HG03432 (cell line): Measurements from ENCODE around the gene JARID2.
A peak's percentile ranks its signal among the peaks of the same experiment; 100 is the strongest.
"Not testable (repeated sequence)": the region's sequence is repeated elsewhere in the genome, so short reads cannot be mapped to it uniquely, and the experiment has no call there.

Source experiments
- ATAC-seq: cut with Tn5 transposase; IDR thresholded peaks from one replicate; pipeline ENCODE4 v1.9.1; 2021; ENCODE audit warnings: mild to moderate bottlenecking, moderate library complexity; ENCODE audit not compliant: unreplicated experiment

Gene JARID2

GRCh38 chr6:15411766-15412165 is 165.9 kb downstream of the JARID2 start:
- ATAC-seq: no peak

GRCh38 chr6:15412767-15413166 is 166.9 kb downstream of the JARID2 start:
- ATAC-seq: no peak

GRCh38 chr6:15413466-15414234 is 167.8 kb downstream of the JARID2 start:
- no peak for ATAC-seq

- no peak for ATAC-seq
Observed at GRCh38 chr6:15414235-15414612, 168.4 kb downstream of the JARID2 start.

- not testable (repeated sequence) for ATAC-seq
Observed at GRCh38 chr6:15415622-15416021, 169.8 kb downstream of the JARID2 start.

GRCh38 chr6:15416932-15417509 is 171.2 kb downstream of the JARID2 start:
- ATAC-seq: no peak

GRCh38 chr6:15417811-15418210 is 171.9 kb downstream of the JARID2 start:
- ATAC-seq: no peak

GRCh38 chr6:15419493-15419892 is 173.6 kb downstream of the JARID2 start:
- ATAC-seq: no peak

GRCh38 chr6:15420959-15421438 is 175.1 kb downstream of the JARID2 start:
- peak; percentile 77 for ATAC-seq

- no peak for ATAC-seq
Observed at GRCh38 chr6:15421945-15422733, 176.3 kb downstream of the JARID2 start.

- no peak for ATAC-seq
Observed at GRCh38 chr6:15423286-15423993, 177.6 kb downstream of the JARID2 start.

GRCh38 chr6:15425947-15426346 is 180.1 kb downstream of the JARID2 start:
- ATAC-seq: no peak

- no peak for ATAC-seq
Observed at GRCh38 chr6:15426395-15426794, 180.5 kb downstream of the JARID2 start.

- no peak for ATAC-seq
Observed at GRCh38 chr6:15426901-15427300, 181.0 kb downstream of the JARID2 start.

- no peak for ATAC-seq
Observed at GRCh38 chr6:15427331-15428070, 181.6 kb downstream of the JARID2 start.

GRCh38 chr6:15429141-15430110 is 183.6 kb downstream of the JARID2 start:
- no peak for ATAC-seq

- no peak for ATAC-seq
Observed at GRCh38 chr6:15430186-15430585, 184.3 kb downstream of the JARID2 start.

GRCh38 chr6:15430931-15431405 is 185.1 kb downstream of the JARID2 start:
- ATAC-seq: no peak
